ENCODE data around the gene REG3G.
"Not testable (repeated sequence)": the region's sequence is repeated elsewhere in the genome, so short reads cannot be mapped to it uniquely, and the experiment has no call there.

REG3G gene

GRCh38 chr2:79026061-79026460 is 559 bp downstream of the REG3G start:
- DNase-seq (ENCODE audit: low read depth) = no peak

GRCh38 chr2:79039944-79040343 is 14.4 kb downstream of the REG3G start:
- no peak for DNase-seq (ENCODE audit: low read depth)

- DNase-seq (ENCODE audit: low read depth) = no peak
These were observed 15.5 kb downstream of the REG3G start for GRCh38 chr2:79041032-79041448.

GRCh38 chr2:79053486-79053885 is 28.0 kb downstream of the REG3G start:
- DNase-seq (ENCODE audit: low read depth) = not testable (repeated sequence)

GRCh38 chr2:79054769-79055168 is 29.3 kb downstream of the REG3G start:
- not testable (repeated sequence) for DNase-seq (ENCODE audit: low read depth)

GRCh38 chr2:79065201-79065600 is 39.7 kb downstream of the REG3G start:
- DNase-seq (ENCODE audit: low read depth) = no peak

- DNase-seq (ENCODE audit: low read depth) = no peak
These were observed 45.6 kb downstream of the REG3G start for GRCh38 chr2:79071078-79071477.

All from amniotic epithelial cell (primary cell).